Mucosa of descending colon (tissue), 3 donors: Measurements from ENCODE around the gene NOVA2. TPM values are rescaled to one million over a fixed set of nuclear protein-coding genes. Genes with fewer than 3 reads are reported as not detected.

Experiments
- ATAC-seq: fragments of 200-7000 bp; cut with Tn5 transposase; one replicate; pipeline ENCODE4 v1.9.1; 2020; ENCODE audit warnings: mild to moderate bottlenecking, moderate library complexity
- DNase-seq, 3 donors: peaks; one replicate each; pipeline ENCODE4 v3.0.0-alpha.2; 2020
- H3K36me3 ChIP-seq: fragments of 200-600 bp; one replicate; pipeline ENCODE4 v1.8.0; 2021; ENCODE audit warnings: low read depth, mild to moderate bottlenecking
- H3K4me1 ChIP-seq: fragments of 200-600 bp; one replicate; pipeline ENCODE4 v1.8.0; 2021; ENCODE audit warnings: low read depth, mild to moderate bottlenecking
- H3K4me3 ChIP-seq: fragments of 200-600 bp; one replicate; pipeline ENCODE4 v1.8.0; 2021; ENCODE audit warnings: mild to moderate bottlenecking
- H3K9me3 ChIP-seq: fragments of 200-600 bp; one replicate; pipeline ENCODE4 v1.8.0; 2021; ENCODE audit warnings: mild to moderate bottlenecking
- intact Hi-C, 2 donors: fragments of 100-400 bp; cut with DNase I in 1 of 2; cut with micrococcal nuclease in 1 of 2; formaldehyde crosslinking; loops; one replicate each; pipeline versions ENCODE4 v1.11.0 to v1.11.1; 2022; cut with DNase I, micrococcal nuclease
- total RNA-seq, 3 donors: library from RNA; stranded (reverse); fragmentation: NEBNext Ultra II Directional in 2 of 3; extraction: Animal tissue kit (Norgen Biotek cat#: 25700) in 2 of 3; gene quantifications; one replicate each; pipeline versions ENCODE4 v1.2.1 to v1.2.4, GENCODE V29; 2021 to 2023
- TF ChIP-seq, protein P1 (sequence below): fragments of 200-600 bp; IDR thresholded peaks from one replicate; pipeline ENCODE4 v1.8.0; 2022; ENCODE audit warnings: antibody characterized with exemption, mild to moderate bottlenecking
- donor health status: DM: no; HTN: no; CAD: no; lungs with moderate emphysema.
- donor health status: DM: no; HTN: no; CAD: no.
- donor health status: DM: no; HTN: yes; CAD: no.

NOVA2 gene
- total RNA-seq, 3 donors from 2014 or later = 0.55 to 3.0 (median 1.3) TPM

DNA sequence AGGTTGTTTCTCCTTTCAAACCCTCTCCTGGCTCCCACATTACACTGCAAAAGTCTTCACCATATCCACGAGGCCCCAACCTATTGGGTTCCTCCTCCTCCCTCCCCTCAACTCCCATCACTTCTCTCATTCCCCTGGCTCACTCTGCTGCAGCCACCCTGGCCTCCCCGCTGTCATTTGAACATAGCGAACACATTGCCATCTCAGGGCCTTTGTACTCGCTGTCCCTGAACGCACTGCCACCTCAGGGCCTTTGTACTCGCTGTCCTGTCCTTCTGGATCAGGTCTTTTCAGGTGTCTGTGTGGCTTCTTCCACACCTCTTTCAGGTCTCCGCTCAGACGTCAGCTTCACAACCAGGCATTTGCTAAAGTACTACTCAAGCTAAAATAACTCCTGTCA, 23.3 kb upstream of the NOVA2 start:
- intact Hi-C loops = no loop called here
- TF ChIP-seq, protein P1, sequence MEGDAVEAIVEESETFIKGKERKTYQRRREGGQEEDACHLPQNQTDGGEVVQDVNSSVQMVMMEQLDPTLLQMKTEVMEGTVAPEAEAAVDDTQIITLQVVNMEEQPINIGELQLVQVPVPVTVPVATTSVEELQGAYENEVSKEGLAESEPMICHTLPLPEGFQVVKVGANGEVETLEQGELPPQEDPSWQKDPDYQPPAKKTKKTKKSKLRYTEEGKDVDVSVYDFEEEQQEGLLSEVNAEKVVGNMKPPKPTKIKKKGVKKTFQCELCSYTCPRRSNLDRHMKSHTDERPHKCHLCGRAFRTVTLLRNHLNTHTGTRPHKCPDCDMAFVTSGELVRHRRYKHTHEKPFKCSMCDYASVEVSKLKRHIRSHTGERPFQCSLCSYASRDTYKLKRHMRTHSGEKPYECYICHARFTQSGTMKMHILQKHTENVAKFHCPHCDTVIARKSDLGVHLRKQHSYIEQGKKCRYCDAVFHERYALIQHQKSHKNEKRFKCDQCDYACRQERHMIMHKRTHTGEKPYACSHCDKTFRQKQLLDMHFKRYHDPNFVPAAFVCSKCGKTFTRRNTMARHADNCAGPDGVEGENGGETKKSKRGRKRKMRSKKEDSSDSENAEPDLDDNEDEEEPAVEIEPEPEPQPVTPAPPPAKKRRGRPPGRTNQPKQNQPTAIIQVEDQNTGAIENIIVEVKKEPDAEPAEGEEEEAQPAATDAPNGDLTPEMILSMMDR = no peak

DNA sequence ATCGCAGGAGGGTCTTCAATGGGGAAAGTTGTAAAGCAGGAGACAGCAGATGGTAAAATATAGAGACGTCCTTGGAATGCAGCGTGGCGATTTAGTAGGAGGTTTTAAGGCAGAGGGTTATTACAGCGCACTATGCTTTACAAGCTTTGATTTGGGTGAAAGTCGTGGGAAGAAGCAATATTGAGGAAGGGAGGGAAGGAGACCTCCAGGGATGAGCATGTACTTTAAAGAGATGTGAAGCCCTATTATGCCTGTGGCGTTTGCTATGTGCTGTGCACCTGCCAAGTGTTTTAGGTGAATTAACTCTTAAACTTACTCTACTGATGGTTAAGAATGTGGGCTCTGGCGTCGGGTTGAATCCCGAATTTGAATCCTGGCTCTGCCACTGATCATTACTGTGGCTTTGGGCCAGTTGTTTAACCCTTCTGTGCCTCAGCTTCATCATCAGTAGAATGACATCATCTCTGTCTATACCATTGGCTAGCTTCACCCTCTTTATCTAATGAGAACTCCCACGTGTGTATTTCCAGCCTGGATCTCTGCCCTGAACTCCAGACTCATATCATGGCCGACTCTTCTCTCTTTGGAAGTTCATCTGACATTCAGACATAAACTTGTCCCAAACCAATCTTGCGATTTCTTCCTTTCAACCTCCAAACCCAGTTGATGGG, 22.2 kb upstream of the NOVA2 start:
- no peak for ATAC-seq
- peak overlapping the region; percentile 54 for H3K4me3 ChIP-seq
- DNase-seq = no peak
- intact Hi-C loops = no loop called here
- H3K4me1 ChIP-seq = peaks cover 16% of the 10 kb centered on the region
- TF ChIP-seq, protein P1 = no peak
- peaks cover 4% of the 10 kb centered on the region for H3K36me3 ChIP-seq
- H3K9me3 ChIP-seq = no peaks in the 10 kb centered on the region

More for the DNA sequence above, 23.3 kb upstream of the NOVA2 start:
- DNase-seq (no peak), ATAC-seq (no peak)
- peaks cover 4% of the 10 kb centered on the region for H3K36me3 ChIP-seq
- no peaks in the 10 kb centered on the region for H3K9me3 ChIP-seq
- H3K4me3 ChIP-seq = no peak overlapping the region
- peaks cover 17% of the 10 kb centered on the region for H3K4me1 ChIP-seq

DNA sequence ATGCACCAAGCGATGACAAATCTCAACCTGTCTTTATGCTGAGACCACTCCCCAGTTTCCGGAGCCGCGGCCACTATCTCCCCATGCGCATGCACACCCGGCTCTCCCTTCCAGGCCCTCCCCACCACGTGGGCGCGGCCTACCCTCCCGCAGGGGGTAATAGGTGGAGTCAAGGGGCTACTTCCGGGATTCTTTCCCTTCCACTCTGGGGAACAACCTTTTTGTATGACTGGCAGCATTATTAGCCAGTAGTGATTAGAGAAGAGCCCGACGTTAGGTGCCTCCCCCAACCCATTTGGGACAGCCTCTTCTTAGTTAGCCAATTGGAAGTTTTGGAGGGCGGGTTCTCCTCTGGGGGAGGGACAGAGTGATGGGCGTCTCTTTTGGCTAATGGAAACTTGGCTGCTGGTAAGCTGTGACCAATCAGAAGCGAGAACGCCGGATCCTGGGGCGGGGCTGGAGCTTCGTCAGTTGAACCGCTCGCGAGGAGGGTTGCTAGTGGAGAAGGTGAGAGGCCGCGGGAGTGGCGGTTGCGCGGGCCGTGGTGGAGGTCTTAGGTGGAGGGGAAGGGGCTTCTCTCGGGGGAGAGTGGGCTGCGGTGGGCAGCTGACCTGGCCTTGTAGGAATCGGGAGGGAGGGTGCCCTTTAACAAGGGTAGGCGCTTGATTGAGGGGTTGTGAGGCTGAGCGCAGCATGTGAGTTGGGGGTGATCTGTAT, 21.5 kb upstream of the NOVA2 start, which contains the start of gene CCDC61:
CCDC61 (plus strand) TSS at position 470 of the 717 bp plus-strand sequence. CDS start 7,552 bp downstream, outside the sequence.
- DNase-seq (peak; percentile 95 to 96 (median 95)), ATAC-seq (peak; percentile 98)
- H3K36me3 ChIP-seq = peaks cover 4% of the 10 kb centered on the region
- intact Hi-C loops = no loop called here
- no peaks in the 10 kb centered on the region for H3K9me3 ChIP-seq
- peak within 1 kb of the TSS; percentile 54 for H3K4me3 ChIP-seq
- H3K4me1 ChIP-seq = peaks cover 10% of the 10 kb centered on the region
- TF ChIP-seq, protein P1 = peak; percentile 13

DNA sequence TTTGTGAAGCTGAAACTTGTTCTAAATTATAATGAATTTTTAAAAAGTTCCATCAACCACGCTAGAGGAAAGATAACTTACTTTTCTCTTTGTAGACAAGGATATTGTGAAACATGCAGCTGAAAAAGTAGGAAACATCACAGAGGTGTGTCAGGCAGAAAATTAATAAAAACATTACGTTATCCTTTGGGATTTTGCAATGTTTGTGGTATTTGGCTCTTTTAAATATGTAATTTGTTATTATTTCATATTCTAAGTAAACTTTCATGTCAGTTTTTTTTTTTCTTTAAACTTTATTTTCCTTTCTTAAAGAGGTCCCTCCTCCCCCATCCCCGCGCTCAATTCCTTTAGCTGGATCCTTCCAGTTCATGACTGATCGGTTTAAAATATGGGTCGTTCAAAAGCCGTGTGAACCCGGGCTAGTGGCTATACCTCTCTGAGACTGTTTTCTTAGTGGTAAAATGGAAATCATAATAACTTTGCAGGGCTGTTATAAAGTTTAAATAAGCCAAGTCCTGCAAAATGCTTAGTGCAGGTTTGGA, 20.9 kb upstream of the NOVA2 start:
- TF ChIP-seq, protein P1 = no peak
- Histone ChIP-seq H3K4me3 (peak overlapping the region; percentile 54), H3K4me1 (peaks cover 10% of the 10 kb centered on the region), H3K36me3 (peaks cover 4% of the 10 kb centered on the region), H3K9me3 (no peaks in the 10 kb centered on the region)
- DNase-seq (peak in 1 of 3 donors; percentile 25), ATAC-seq (peak; percentile 0)
- intact Hi-C loops = no loop called here

DNA sequence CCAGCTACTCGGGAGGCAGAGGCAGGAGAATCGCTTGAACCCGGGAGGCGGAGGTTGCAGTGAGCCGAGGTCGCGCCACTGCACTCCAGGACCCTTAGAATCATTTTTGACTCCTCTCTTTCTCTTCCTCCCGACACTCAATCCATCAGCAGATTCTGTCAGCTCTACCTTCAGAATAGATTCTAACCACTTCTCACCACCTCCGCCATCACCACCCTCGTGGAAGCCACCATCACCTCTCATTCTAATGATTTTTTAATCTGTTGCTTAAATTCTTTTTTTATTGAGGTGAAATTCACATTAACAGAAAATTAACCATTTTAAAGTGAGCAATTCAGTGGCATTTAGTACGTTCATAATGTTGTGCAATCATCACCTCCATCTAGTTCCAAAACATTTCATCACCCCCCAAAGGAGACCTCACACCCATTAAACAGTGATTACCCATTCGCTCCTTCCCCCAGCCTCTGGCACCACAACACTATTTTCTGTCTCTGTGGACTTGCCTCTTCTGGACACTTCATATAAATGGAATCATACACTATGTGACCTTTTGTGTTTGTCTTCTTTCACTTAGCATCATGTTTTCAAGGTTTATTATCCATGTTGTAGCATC, 16.6 kb upstream of the NOVA2 start:
- TF ChIP-seq, protein P1 = no peak
- ATAC-seq (no peak), DNase-seq (no peak)
- Histone ChIP-seq H3K9me3 (no peaks in the 10 kb centered on the region), H3K4me1 (peaks cover 3% of the 10 kb centered on the region), H3K36me3 (peaks cover 3% of the 10 kb centered on the region), H3K4me3 (no peak overlapping the region)
- intact Hi-C loops = no loop called here
